ENCODE measurements around the gene ARHGAP12.

- TF ChIP-seq CTCF (tag by site-specific recombination; IDR thresholded peaks at IDR 0.05) (no peak), REST (tag by site-specific recombination; IDR thresholded peaks at IDR 0.05) (no peak), ZNF112 (tag by site-specific recombination; IDR thresholded peaks at IDR 0.05) (no peak), PRDM10 (tag by site-specific recombination; IDR thresholded peaks at IDR 0.05) (no peak), ZNF596 (tag by site-specific recombination; IDR thresholded peaks at IDR 0.05) (no peak), PATZ1 (tag by site-specific recombination; IDR thresholded peaks at IDR 0.05) (no peak)
Measured at GRCh38 chr10:31778627-31779026, 150.0 kb downstream of the ARHGAP12 start.
